ENCODE measurements around the gene ANKRD29.
A peak's percentile ranks its signal among the peaks of the same experiment; 100 is the strongest.

Gene ANKRD29

DNA sequence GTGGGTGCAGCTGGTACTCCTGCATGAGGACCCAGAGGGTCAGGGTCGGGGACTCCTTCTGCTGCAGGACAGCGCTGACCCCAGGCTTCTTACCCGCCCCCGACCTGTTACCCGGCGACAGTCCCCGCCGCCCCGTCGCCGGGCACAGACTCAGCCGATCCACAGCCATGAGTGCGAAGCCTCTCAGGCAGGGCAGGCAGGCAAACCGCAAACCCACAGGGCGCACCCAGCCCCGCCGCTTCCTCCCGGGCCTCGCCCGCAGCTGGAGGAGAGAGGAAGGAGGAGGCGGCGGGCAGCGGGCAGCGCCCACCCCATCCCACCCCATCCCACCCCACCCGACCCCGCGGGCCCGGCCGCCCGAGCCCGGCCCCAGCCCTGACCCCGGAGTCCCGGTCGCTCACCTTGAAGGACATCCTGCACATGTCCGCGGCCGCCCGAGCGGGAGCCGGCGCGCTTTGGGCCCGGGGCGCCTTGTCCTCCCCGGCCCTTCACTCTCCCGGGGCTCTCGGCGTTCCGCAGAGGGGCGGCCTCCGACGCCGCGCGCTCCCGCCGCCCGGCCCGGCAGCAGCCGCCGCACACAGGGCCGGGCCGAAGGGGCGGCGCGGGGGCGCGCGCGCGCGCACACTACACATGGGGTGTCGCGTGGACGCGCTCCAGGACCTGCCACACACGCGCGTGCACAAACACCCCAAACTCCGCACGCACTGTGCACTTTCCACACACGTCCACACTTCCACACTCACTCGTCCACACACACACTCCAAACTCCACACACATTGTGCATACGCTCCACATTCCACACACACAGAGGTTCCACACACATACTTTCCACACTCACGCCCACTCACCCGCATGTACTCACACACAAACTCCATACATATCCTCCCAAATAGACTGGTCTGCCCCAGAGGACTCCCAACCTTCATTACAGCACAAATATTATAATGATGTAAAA is at the start of gene ANKRD29:
Gene ANKRD29 (minus strand): TSS at position 603 of the 955 bp plus-strand sequence. CDS start 181 bp downstream, at position 422.
- no peak for DNase-seq

DNA sequence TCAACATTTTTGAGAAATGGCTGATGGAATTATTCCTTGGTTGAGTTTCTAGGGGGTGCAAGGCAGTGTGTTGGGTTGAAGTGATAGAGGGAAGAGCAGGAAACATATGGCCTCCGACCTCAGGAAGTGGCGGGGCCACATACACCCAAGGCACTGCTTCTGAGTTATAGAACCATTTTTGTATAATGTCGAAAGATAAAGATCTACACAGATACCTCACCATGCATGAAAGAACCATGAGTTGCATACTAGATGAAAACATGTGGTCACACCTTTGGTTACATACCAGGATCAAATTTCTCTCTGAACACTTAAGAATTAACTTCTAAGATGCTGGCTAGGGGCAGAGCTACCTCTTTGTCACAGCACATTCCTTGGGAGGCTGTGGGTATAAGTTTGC is 49.7 kb upstream of the ANKRD29 start:
- DNase-seq: no peak

DNA sequence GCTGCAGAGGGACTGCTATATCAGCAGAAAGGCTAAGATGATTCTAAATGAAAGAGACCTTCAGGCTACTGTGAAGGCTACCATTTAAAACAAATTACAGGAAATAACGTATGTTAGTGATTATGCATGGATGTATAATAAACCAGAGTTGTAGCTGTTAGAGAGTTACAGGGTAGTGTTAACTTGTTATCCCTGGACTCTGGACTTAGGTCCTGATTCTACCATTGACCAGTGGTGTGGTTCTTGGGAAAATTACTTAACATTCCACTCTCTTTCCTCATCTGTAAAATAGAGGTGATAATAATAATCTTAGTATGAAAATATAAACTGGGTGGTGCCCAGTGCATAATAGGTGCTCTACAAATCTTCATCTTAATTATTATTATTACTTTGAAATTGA is 48.7 kb upstream of the ANKRD29 start:
- no peak for DNase-seq

DNA sequence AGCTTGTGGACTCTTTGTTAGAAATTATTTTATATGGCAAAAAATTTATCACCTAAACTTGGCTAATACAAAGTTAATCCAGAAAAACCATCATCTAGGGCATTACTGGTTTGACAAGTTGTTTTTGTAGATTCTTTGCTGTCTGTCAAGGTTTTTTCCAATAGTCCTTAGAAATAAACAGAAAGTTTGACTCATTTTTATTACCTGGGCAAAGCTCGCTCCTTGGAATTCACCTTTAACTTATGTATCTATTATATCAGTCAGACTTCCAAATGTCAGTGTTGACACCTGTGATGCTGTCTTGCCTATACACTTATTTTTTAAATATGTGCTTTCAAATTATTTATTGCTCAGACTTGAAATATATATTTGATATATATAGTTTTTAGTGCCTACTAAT is 48.2 kb upstream of the ANKRD29 start:
- no peak for DNase-seq

DNA sequence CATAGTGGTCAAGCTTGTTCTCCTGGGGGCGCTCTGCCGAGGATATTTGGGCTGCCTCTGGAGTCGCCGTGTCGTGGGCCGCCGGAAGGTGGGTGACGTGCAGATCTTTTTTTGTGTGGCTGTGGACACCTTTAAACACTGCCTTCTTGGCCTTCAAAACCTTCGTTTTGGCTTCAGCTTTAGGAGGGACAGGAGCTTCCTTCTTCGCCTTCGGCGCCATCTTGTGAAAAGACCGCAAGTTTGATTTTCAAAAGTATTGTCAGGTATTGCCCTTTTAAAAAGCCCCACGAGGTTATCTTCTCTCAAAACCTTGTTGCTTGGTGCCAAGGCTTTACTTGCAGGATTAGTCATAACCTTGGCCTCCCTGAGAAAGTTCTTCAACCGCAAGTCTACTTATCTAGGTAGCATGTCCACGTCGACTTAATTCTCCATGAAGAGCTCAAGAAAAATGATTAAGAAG is 47.4 kb upstream of the ANKRD29 start:
- DNase-seq: no peak

DNA sequence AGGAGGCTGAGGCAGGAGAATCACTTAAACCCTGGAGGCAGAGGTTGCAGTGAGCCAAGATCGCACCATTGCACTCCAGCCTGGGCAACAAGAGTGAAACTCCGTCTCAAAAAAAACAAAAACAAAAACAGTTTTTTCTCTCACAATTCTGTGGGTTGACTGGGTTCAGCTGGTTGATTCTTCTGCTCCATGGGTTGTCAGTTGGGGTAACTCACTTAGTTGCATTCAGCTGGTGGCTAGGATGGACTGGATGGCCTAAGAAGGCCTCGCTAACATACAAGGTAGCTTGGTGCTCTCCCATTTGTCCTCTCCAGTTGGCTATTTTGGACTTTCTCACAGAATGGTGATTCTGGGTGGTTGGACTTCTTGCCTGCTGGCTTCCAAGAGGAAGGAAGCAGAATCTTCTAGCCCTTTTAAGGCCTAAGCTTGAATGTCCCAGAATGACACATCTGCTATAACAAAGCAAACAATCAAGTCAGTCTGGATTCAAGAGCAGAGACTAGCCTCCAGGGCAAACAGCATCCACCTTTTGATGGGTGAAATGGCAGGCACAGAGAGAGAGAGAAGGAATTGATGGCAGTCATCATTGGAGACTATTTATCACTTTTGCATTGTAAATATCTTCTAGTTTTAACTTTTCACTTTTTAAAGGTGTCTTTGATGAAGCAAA is 44.4 kb upstream of the ANKRD29 start:
- no peak for DNase-seq

GRCh38 chr18:23704806-23705205 is 42.1 kb upstream of the ANKRD29 start:
- no peak for DNase-seq

- DNase-seq: no peak
Measured at GRCh38 chr18:23703987-23704384, 41.3 kb upstream of the ANKRD29 start.

GRCh38 chr18:23703057-23703986 is 40.6 kb upstream of the ANKRD29 start:
- DNase-seq: peak; percentile 13

DNA sequence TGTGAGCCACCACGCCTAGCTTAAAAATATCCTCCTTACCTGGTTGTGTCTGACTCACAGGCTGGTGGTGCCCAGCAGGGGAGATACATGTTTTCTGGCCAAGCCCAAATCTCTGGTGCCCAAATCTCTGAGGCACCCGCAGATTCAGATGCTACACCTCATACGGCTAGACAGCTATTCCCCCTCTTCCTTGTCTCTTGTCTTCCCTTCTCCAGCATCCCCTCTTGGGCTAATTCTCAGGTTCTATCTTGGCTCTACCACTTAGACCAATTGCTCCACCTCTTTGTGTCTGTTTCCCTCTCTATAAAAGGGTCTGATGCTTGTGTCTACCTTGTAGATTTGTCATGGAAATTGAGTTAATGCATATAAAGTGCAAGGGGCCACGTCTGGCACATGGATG is 39.9 kb upstream of the ANKRD29 start:
- no peak for DNase-seq

GRCh38 chr18:23701544-23702064 is 38.9 kb upstream of the ANKRD29 start:
- DNase-seq: no peak

DNA sequence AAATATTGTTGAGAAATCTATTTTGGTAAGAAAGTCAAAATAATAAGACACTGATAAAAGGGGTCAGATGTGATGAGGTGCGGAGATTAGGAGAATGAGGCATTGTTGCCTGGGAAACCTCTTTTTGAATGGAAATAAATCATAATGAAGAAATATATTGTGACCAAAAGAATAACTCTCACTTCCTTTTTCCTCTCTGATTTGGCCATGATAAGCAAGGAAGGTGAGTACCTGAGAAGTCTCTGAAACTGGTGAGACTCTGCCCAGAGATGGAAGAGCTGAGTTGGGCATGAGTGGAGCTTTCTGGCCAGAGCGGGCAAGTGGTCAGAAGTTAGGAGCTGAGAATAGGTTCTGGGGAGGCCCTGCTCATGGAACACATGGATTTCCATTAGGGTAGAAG is 38.3 kb upstream of the ANKRD29 start:
- no peak for DNase-seq

DNA sequence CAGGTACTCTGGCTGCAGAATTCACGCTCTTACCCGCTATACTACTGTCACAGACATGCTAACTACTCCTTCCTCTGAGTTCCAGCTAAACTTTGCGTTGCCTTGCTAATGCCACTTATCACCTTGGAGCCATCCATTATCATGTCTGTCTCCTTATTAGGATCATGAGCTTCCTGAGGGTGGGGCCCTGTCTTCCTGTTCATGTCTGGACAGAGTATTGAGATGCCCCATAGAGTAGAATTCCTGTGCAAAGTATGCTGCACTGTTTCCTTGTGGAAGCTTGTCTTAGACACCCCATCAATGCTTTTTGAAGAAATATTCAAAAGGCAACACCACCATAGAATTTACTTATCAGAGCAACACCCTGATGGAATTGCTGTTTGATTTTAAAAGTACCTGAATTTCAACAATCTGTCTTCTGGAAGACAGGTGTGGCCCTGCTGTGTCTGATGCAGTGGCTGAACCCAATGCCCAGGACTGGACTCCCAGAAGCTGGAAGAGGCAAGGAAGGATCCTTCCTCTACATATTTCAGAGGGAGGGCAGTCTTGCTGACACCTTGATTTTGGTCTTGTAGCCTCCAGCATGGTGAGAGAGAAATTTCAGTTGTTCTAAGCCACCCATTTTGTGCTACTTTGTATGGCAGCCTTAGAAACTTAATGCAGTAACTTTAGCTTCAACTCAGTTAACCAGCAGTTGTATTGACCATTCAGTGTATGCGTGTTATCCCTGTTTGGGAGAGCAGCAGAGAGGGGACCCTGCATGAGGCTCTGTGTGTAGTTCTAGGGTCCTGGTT is 32.1 kb upstream of the ANKRD29 start:
- no peak for DNase-seq

- no peak for DNase-seq
Measured at GRCh38 chr18:23693846-23694245, 31.1 kb upstream of the ANKRD29 start.

- DNase-seq: no peak
Measured at GRCh38 chr18:23690505-23691068, 27.9 kb upstream of the ANKRD29 start.

GRCh38 chr18:23689616-23690504 is 27.1 kb upstream of the ANKRD29 start:
- no peak for DNase-seq

- DNase-seq: no peak
Measured at GRCh38 chr18:23689031-23689615, 26.4 kb upstream of the ANKRD29 start, which contains the start of gene LAMA3. TSS of gene LAMA3 (plus strand) at chr18:23689453. CDS start at chr18:23689684, 231 bp downstream.

GRCh38 chr18:23688528-23688927 is 25.8 kb upstream of the ANKRD29 start:
- DNase-seq: no peak

DNA sequence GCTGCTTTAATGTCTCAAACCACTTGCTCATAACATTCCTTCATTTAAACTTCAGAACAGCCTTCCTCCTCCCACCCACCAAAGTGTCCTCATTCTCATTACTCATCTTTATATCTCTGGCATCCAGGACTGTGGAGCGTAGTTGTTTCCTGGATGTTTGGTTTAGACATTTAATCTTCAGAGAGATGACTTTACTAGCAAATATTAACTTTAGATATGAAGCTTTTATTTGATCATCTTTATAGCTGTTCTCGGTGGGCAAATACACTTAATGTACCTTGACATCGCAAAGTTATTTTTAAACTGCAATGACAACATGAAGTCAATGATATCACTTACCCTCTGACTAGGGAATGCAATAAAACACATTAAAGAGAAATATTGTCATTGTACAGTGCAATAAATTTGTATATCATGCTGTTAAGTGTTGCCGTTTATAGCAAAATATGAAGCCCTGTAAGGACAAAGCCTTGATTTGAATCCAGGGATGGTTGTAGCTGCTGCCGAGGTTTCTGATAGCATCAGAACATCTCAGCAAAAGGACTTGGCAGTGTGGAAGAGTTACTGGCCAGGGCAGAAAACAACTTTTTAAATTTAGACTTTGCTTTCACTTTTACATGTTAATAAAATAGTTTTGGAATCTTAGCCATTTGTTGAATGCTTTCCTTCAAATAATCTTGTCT is 21.9 kb upstream of the ANKRD29 start:
- no peak for DNase-seq
